Measurements from ENCODE around the gene MGAT5. TPM values are rescaled to one million over a fixed set of nuclear protein-coding genes. Genes with fewer than 3 reads are reported as not detected.

Gene MGAT5
- total and polyA plus RNA-seq, 2 donors from 2014 or later: 14.3 to 40.9 TPM

GRCh38 chr2:134299334-134299733 lies 45.5 kb downstream of the MGAT5 start:
- no peak overlapping the region for H3K27ac ChIP-seq (ENCODE audit: low read depth in 2 of 2, low read length in 2 of 2)
- DNase-seq (no peak), FAIRE-seq (no peak)
- intact Hi-C loops (cut with DNase I): no loop called here
- peaks cover 0 to 16% (median 0%) of the 10 kb centered on the region in 3 donors for H3K4me1 ChIP-seq (ENCODE audit: control insufficient read depth in 2 of 3, insufficient read depth in 2 of 3, low read depth in 1 of 3, low read length in 3 of 3)
- no peaks in the 10 kb centered on the region for H3K9me3 ChIP-seq (ENCODE audit: control insufficient read depth in 2 of 3, insufficient read depth in 1 of 3, low read length in 3 of 3)
- no peaks in the 10 kb centered on the region for H3K27me3 ChIP-seq (ENCODE audit: control insufficient read depth, insufficient read depth, low read length)
- no peaks in the 10 kb centered on the region for H3K36me3 ChIP-seq (ENCODE audit: control insufficient read depth in 2 of 3, insufficient read depth in 3 of 3, low read length in 3 of 3)
- no peak for TF ChIP-seq CTCF (IDR thresholded peaks at IDR 0.05; ENCODE audit: borderline replicate concordance, extremely low read depth, insufficient read depth)
- H3K4me3 ChIP-seq (ENCODE audit: low read length in 3 of 3): no peak overlapping the region
- no peak overlapping the region for H3K9ac ChIP-seq (ENCODE audit: low read length in 3 of 3)

- Histone ChIP-seq H3K9ac (ENCODE audit: low read length in 3 of 3) (no peak overlapping the region), H3K4me1 (ENCODE audit: control insufficient read depth in 2 of 3, insufficient read depth in 2 of 3, low read depth in 1 of 3, low read length in 3 of 3) (peaks cover 0 to 16% (median 0%) of the 10 kb centered on the region in 3 donors), H3K4me3 (ENCODE audit: low read length in 3 of 3) (no peak overlapping the region), H3K36me3 (ENCODE audit: control insufficient read depth in 2 of 3, insufficient read depth in 3 of 3, low read length in 3 of 3) (no peaks in the 10 kb centered on the region), H3K27me3 (ENCODE audit: control insufficient read depth, insufficient read depth, low read length) (no peaks in the 10 kb centered on the region), H3K9me3 (ENCODE audit: control insufficient read depth in 2 of 3, insufficient read depth in 1 of 3, low read length in 3 of 3) (no peaks in the 10 kb centered on the region), H3K27ac (ENCODE audit: low read depth in 2 of 2, low read length in 2 of 2) (peak overlapping the region in 1 of 2 donors; percentile 32)
- no peak for TF ChIP-seq CTCF (IDR thresholded peaks at IDR 0.05; ENCODE audit: borderline replicate concordance, extremely low read depth, insufficient read depth)
- DNase-seq (peak in 1 of 5 donors; percentile 33), FAIRE-seq (no peak)
- intact Hi-C loops (cut with DNase I): no loop called here
Observed at GRCh38 chr2:134300585-134300984, 46.7 kb downstream of the MGAT5 start.

GRCh38 chr2:134301099-134301927 lies 47.4 kb downstream of the MGAT5 start:
- no peak for DNase-seq
- Histone ChIP-seq H3K9ac (ENCODE audit: low read length in 3 of 3) (no peak overlapping the region), H3K9me3 (ENCODE audit: control insufficient read depth in 2 of 3, insufficient read depth in 1 of 3, low read length in 3 of 3) (no peaks in the 10 kb centered on the region), H3K27me3 (ENCODE audit: control insufficient read depth, insufficient read depth, low read length) (no peaks in the 10 kb centered on the region), H3K27ac (ENCODE audit: low read depth in 2 of 2, low read length in 2 of 2) (no peak overlapping the region), H3K4me1 (ENCODE audit: control insufficient read depth in 2 of 3, insufficient read depth in 2 of 3, low read depth in 1 of 3, low read length in 3 of 3) (peaks cover 0 to 16% (median 0%) of the 10 kb centered on the region in 3 donors), H3K4me3 (ENCODE audit: low read length in 3 of 3) (no peak overlapping the region), H3K36me3 (ENCODE audit: control insufficient read depth in 2 of 3, insufficient read depth in 3 of 3, low read length in 3 of 3) (no peaks in the 10 kb centered on the region)
- no peak for FAIRE-seq
- TF ChIP-seq CTCF (IDR thresholded peaks at IDR 0.05; ENCODE audit: borderline replicate concordance, extremely low read depth, insufficient read depth): no peak
- intact Hi-C loops (cut with DNase I): no loop called here
